H1 (cell line): ENCODE results near the gene ATP11A. TPM values are rescaled to one million over a fixed set of nuclear protein-coding genes. Genes with fewer than 3 reads are reported as not detected.

Source experiments
- CTCF ChIA-PET: fragments of 300-600 bp; sonication (Branson Sonifier 250); formaldehyde crosslinking; loops from one replicate; lab custom pipeline; 2021; ENCODE audit not compliant: partially characterized antibody; lab: Charles Lee
- POLR2A ChIA-PET: fragments of 300-600 bp; sonication (Branson Sonifier 250); formaldehyde crosslinking; loops from one replicate; lab custom pipeline; 2021; ENCODE audit warnings: inconsistent platforms; ENCODE audit not compliant: partially characterized antibody; lab: Charles Lee
- DNase-seq, 2 experiments: peaks; one replicate each; pipeline versions ENCODE4 v3.0.0 to v3.0.0-alpha.2; 2010 to 2022; ENCODE audit warnings: low spot score in 2 of 2, low read depth in 1 of 2, mixed read lengths in 1 of 2
- FAIRE-seq: peaks from 2 replicates; lab custom pipeline; 2011; peaks lifted over from hg19 to GRCh38; lab: Jason Lieb, UNC
- H2AFZ ChIP-seq: 2 replicates; pipeline ENCODE4 v1.8.1; 2012; ENCODE audit warnings: low read length, inconsistent platforms
- H2AK5ac ChIP-seq: 2 replicates; pipeline ENCODE4 v1.6.1; 2013; ENCODE audit warnings: low read depth, low read length
- H2BK120ac ChIP-seq: replicated peaks from 2 replicates; pipeline ENCODE3; 2013; ENCODE audit warnings: low read depth, low read length, inconsistent platforms
- H2BK12ac ChIP-seq: 2 replicates; pipeline ENCODE4 v1.6.1; 2013; ENCODE audit warnings: low read depth, low read length
- H2BK15ac ChIP-seq: 2 replicates; pipeline ENCODE4 v1.6.1; 2013; ENCODE audit warnings: low read length
- H2BK20ac ChIP-seq: 2 replicates; pipeline ENCODE4 v1.6.1; 2013; ENCODE audit warnings: low read length
- H2BK5ac ChIP-seq: 2 replicates; pipeline ENCODE4 v1.6.1; 2013; ENCODE audit warnings: low read depth, low read length
- H3K14ac ChIP-seq: 2 replicates; pipeline ENCODE4 v1.6.1; 2013; ENCODE audit warnings: inconsistent platforms; ENCODE audit not compliant: insufficient read length
- H3K18ac ChIP-seq: 2 replicates; pipeline ENCODE4 v1.6.1; 2013; ENCODE audit warnings: low read length; ENCODE audit errors: extremely low read depth
- H3K23ac ChIP-seq: 2 replicates; pipeline ENCODE4 v1.6.1; 2013; ENCODE audit warnings: inconsistent platforms; ENCODE audit not compliant: insufficient read length
- H3K23me2 ChIP-seq: 2 replicates; pipeline ENCODE4 v1.6.1; 2013; ENCODE audit warnings: low read depth, low read length
- H3K27ac ChIP-seq: 2 replicates; pipeline ENCODE4 v1.6.1; 2011; ENCODE audit warnings: low read depth, low read length, inconsistent platforms
- H3K27me3 ChIP-seq, 4 experiments: replicated peaks in 1 of 4; 1 replicate in 1 of 4; 2 replicates in 3 of 4; pipeline versions ENCODE4 v1.6.1 to v1.8.1; 2011 to 2013; ENCODE audit warnings: low read length in 3 of 4, mild to moderate bottlenecking in 3 of 4, inconsistent platforms in 2 of 4, mixed read lengths in 2 of 4, moderate library complexity in 1 of 4; ENCODE audit not compliant: control insufficient read depth in 3 of 4, insufficient read depth in 3 of 4; ENCODE audit errors: extremely low read depth in 1 of 4
- H3K36me3 ChIP-seq, 4 experiments: 2 replicates each; pipeline versions ENCODE4 v1.6.1 to v1.8.1; 2011 to 2013; ENCODE audit warnings: mild to moderate bottlenecking in 4 of 4, low read length in 3 of 4, moderate library complexity in 2 of 4, control low read depth in 1 of 4, inconsistent platforms in 1 of 4; ENCODE audit not compliant: insufficient read depth in 4 of 4, control insufficient read depth in 2 of 4
- H3K4ac ChIP-seq: replicated peaks from 2 replicates; pipeline ENCODE3; 2013; ENCODE audit warnings: low read length, low read depth, mixed read lengths, inconsistent platforms; ENCODE audit not compliant: insufficient read length
- H3K4me1 ChIP-seq, 4 experiments: replicated peaks in 1 of 4; 1 replicate in 1 of 4; 2 replicates in 3 of 4; pipeline versions ENCODE4 v1.6.1 to v1.8.1; 2011 to 2013; ENCODE audit warnings: low read length in 3 of 4, inconsistent platforms in 2 of 4, mixed read lengths in 1 of 4; ENCODE audit not compliant: insufficient read depth in 4 of 4, control insufficient read depth in 3 of 4
- H3K4me2 ChIP-seq, 2 experiments: 2 replicates each; pipeline versions ENCODE4 v1.6.1 to v1.8.1; 2011 to 2013; ENCODE audit warnings: low read depth in 2 of 2, low read length in 2 of 2, control low read depth in 1 of 2, inconsistent platforms in 1 of 2, mild to moderate bottlenecking in 1 of 2; ENCODE audit not compliant: insufficient read depth in 1 of 2
- H3K4me3 ChIP-seq, 4 experiments: fragments of 200-600, 300-600 bp in 1 of 4; sonication (generic), shearing (Covaris generic), sonication (Bioruptor Twin) in 1 of 4; 2 replicates each; pipeline versions ENCODE4 v1.5.1 to v1.8.1; 2011 to 2016; ENCODE audit warnings: low read length in 4 of 4, low read depth in 3 of 4, control low read depth in 2 of 4, inconsistent platforms in 2 of 4, mild to moderate bottlenecking in 2 of 4, mixed read lengths in 1 of 4, moderate library complexity in 1 of 4; ENCODE audit not compliant: insufficient read depth in 2 of 4; ENCODE audit errors: extremely low read depth in 1 of 4
- H3K56ac ChIP-seq: replicated peaks from 2 replicates; pipeline ENCODE3; 2013; ENCODE audit warnings: low read depth, mild to moderate bottlenecking, mixed read lengths, low read length, inconsistent platforms; ENCODE audit not compliant: insufficient read length
- H3K79me1 ChIP-seq: 2 replicates; pipeline ENCODE4 v1.6.1; 2013; ENCODE audit warnings: low read depth, low read length, control low read depth
- H3K79me2 ChIP-seq, 2 experiments: 2 replicates each; pipeline versions ENCODE4 v1.6.1 to v1.8.1; 2012 to 2013; ENCODE audit warnings: low read length in 2 of 2, mild to moderate bottlenecking in 2 of 2, inconsistent platforms in 1 of 2; ENCODE audit not compliant: insufficient read depth in 2 of 2, control insufficient read depth in 1 of 2
- H3K9ac ChIP-seq, 4 experiments: replicated peaks in 1 of 4; 1 replicate in 1 of 4; 2 replicates in 3 of 4; pipeline versions ENCODE4 v1.6.1 to v1.8.1; 2011 to 2013; ENCODE audit warnings: low read depth in 3 of 4, low read length in 3 of 4, control low read depth in 2 of 4, mild to moderate bottlenecking in 2 of 4, moderate library complexity in 2 of 4, inconsistent platforms in 1 of 4; ENCODE audit errors: extremely low read depth in 1 of 4
- H3K9me3 ChIP-seq, 2 experiments: 2 replicates each; pipeline versions ENCODE4 v1.6.1 to v1.8.1; 2012 to 2013; ENCODE audit warnings: mild to moderate bottlenecking in 2 of 2, moderate library complexity in 2 of 2, control low read depth in 1 of 2, inconsistent platforms in 1 of 2, low read depth in 1 of 2, low read length in 1 of 2, mixed read lengths in 1 of 2; ENCODE audit not compliant: insufficient read depth in 2 of 2
- H4K20me1 ChIP-seq, 2 experiments: replicated peaks in 1 of 2; 2 replicates each; pipeline versions ENCODE3 to v1.8.1; 2011 to 2013; ENCODE audit warnings: inconsistent platforms in 2 of 2, low read length in 2 of 2, mild to moderate bottlenecking in 1 of 2; ENCODE audit not compliant: insufficient read depth in 2 of 2, control insufficient read depth in 1 of 2
- H4K5ac ChIP-seq: 2 replicates; pipeline ENCODE4 v1.6.1; 2013; ENCODE audit warnings: low read length, low read depth, mixed read lengths, inconsistent platforms; ENCODE audit not compliant: insufficient read length
- H4K8ac ChIP-seq: 2 replicates; pipeline ENCODE4 v1.8.0; 2013; ENCODE audit warnings: mild to moderate bottlenecking, moderate library complexity, low read length, inconsistent platforms; ENCODE audit not compliant: insufficient read depth; ENCODE audit errors: extremely low read depth
- H4K91ac ChIP-seq: replicated peaks from 2 replicates; pipeline ENCODE3; 2013; ENCODE audit warnings: low read length, mixed read lengths, inconsistent platforms; ENCODE audit not compliant: insufficient read length
- CEBPB ChIP-seq: IDR thresholded peaks from 2 replicates; pipeline ENCODE4 v1.6.1; 2012; ENCODE audit warnings: low read depth, low read length
- WGBS, 2 experiments: shearing (Covaris generic) in 1 of 2; methylation state at CpG; one replicate each; pipeline versions ENCODE4 v1.1.6 to v1.1.7; 2013 to 2015; ENCODE audit warnings: low lambda C conversion rate in 2 of 2, mixed read lengths in 2 of 2, inconsistent platforms in 1 of 2, low coverage in 1 of 2, missing lambda C conversion rate in 1 of 2; ENCODE audit not compliant: insufficient replicate concordance in 2 of 2, insufficient coverage in 1 of 2, insufficient read length in 1 of 2; ENCODE audit errors: extremely low coverage in 1 of 2, missing lambda C conversion rate in 1 of 2; 5-methylcytosine and 5-hydroxymethylcytosine counted together
- polyA plus RNA-seq, 7 experiments: library from polyadenylated mRNA; depleted of rRNA in 3 of 7; stranded (reverse) in 5 of 7; unstranded in 2 of 7; fragments of >200 nt in 5 of 7; fragments of 200-250 nt in 2 of 7; gene quantifications; 1 replicate in 5 of 7; 2 replicates in 1 of 7; 4 replicates in 1 of 7; pipeline versions ENCODE4 v1.2.1 to v1.2.3, GENCODE V29; 2011 to 2013; ENCODE audit warnings: missing spikeins in 2 of 7, mixed read lengths in 2 of 7
- total RNA-seq: library from RNA; stranded (reverse); fragmentation: NEBNext Ultra II Directional; extraction: Animal tissue kit (Norgen Biotek cat#: 25700); gene quantifications from 2 replicates; pipeline ENCODE4 v1.2.1, GENCODE V29; 2021

ATP11A gene
- total and polyA plus RNA-seq, 2 of the 8 experiments (the other 6 are each of a cell fraction or from before 2014, with no cell fraction given), result 28.8 to 72.9 TPM

DNA sequence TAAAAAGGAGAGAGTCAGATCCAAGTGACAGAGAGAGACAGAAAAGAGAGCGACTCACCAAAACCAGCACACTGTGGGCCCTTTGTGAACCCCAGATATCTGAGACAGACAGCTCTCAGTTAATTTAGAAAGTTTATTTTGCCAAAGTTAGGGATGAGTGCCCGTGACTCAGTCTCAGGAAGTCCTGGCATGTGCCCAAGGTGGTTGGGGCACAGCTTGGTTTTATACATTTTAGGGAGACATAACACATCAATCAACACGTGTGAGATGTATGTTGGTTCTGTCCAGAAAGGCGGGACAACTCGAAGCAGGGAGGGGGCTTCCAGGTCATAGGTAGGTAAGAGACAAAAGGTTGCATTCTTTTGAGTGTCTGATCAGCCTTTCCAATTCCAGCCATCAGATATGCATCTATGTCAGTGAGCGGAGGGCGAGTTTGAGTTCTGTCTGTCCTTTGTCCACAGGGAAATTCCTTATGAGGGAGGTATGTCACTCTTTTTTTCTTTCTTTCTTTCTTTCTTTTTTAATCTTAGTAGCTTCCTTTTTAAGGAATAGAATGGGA, 37.2 kb upstream of the ATP11A start:
- Histone ChIP-seq H2AK5ac (no peak overlapping the region), H2BK12ac (no peak overlapping the region), H3K56ac (no peak overlapping the region), H3K9ac (no peak overlapping the region), H3K18ac (no peak overlapping the region), H3K27ac (no peak overlapping the region), H3K36me3 (no peaks in the 10 kb centered on the region), H3K23ac (no peak overlapping the region), H4K8ac (no peak overlapping the region), H3K27me3 (no peaks in the 10 kb centered on the region), H4K20me1 (no peaks in the 10 kb centered on the region), H3K4me2 (no peak overlapping the region), H3K4me3 (no peak overlapping the region), H2BK120ac (no peak overlapping the region), H2AFZ (no peak overlapping the region), H2BK15ac (no peak overlapping the region), H3K23me2 (no peaks in the 10 kb centered on the region), H3K79me2 (no peaks in the 10 kb centered on the region), H2BK20ac (no peak overlapping the region), H4K91ac (no peak overlapping the region), H2BK5ac (no peak overlapping the region), H3K14ac (no peak overlapping the region), H4K5ac (no peak overlapping the region), H3K4ac (no peak overlapping the region), H3K79me1 (no peaks in the 10 kb centered on the region), H3K9me3 (no peaks in the 10 kb centered on the region), H3K4me1 (peaks cover 0 to 3% (median 0%) of the 10 kb centered on the region in 4 experiments; a peak in 1 of 7 replicates)
- no peak for DNase-seq
- 90% methylated on average over 7 of the region's 7 CpGs; no CpG with 5 or more reads in 1 of the 2 experiments for WGBS, 2 experiments
- TF ChIP-seq CEBPB, result no peak
- POLR2A ChIA-PET, result no interaction called here
- CTCF ChIA-PET, result interaction anchor here (0.8 to 3.7 kb wide), 5 partner anchors 12 to 222 kb away, joined by 3 to 25 read pairs (median 3); no protein-coding TSS in a partner anchor
- FAIRE-seq, result no peak
